ENCODE data around the gene TFCP2.

- TF ChIP-seq CTCF (conservative IDR thresholded peaks at IDR 0.05) (no peak), ZFX (IDR thresholded peaks at IDR 0.05) (no peak)
Observed at GRCh38 chr12:51108136-51108535, 64.8 kb downstream of the TFCP2 start.

Measured in C4-2B (cell line).